ENCODE data around the gene CCDC86.

- TF ChIP-seq, protein P1, sequence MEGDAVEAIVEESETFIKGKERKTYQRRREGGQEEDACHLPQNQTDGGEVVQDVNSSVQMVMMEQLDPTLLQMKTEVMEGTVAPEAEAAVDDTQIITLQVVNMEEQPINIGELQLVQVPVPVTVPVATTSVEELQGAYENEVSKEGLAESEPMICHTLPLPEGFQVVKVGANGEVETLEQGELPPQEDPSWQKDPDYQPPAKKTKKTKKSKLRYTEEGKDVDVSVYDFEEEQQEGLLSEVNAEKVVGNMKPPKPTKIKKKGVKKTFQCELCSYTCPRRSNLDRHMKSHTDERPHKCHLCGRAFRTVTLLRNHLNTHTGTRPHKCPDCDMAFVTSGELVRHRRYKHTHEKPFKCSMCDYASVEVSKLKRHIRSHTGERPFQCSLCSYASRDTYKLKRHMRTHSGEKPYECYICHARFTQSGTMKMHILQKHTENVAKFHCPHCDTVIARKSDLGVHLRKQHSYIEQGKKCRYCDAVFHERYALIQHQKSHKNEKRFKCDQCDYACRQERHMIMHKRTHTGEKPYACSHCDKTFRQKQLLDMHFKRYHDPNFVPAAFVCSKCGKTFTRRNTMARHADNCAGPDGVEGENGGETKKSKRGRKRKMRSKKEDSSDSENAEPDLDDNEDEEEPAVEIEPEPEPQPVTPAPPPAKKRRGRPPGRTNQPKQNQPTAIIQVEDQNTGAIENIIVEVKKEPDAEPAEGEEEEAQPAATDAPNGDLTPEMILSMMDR (IDR thresholded peaks at IDR 0.05; ENCODE audit: low read depth, low read length): no peak
- TF ChIP-seq POLR2A (IDR thresholded peaks at IDR 0.05; ENCODE audit: extremely low read depth, insufficient read length): no peak
- TF ChIP-seq MYC (IDR thresholded peaks at IDR 0.05; ENCODE audit: low read depth, low read length): no peak
These were observed 33.7 kb downstream of the CCDC86 start for GRCh38 chr11:60875366-60876167.
